H9 (cell line): Measurements from ENCODE around the gene GALNT12. TPM values are rescaled to one million over a fixed set of nuclear protein-coding genes. Genes with fewer than 3 reads are reported as not detected.

Experiments used
- DNase-seq: peaks from one replicate; pipeline ENCODE4 v3.0.0-alpha.2; 2017
- H2AFZ ChIP-seq: one replicate; pipeline ENCODE4 v1.6.1; 2013; ENCODE audit warnings: mild to moderate bottlenecking, low read length, control low read depth, moderate library complexity
- H2AK5ac ChIP-seq: 2 replicates; pipeline ENCODE4 v1.6.1; 2013; ENCODE audit warnings: low read length, control low read depth, mixed read lengths; ENCODE audit not compliant: insufficient read length
- H2BK120ac ChIP-seq: one replicate; pipeline ENCODE4 v1.6.1; 2013; ENCODE audit warnings: low read depth, mild to moderate bottlenecking, low read length, control low read depth, inconsistent platforms; ENCODE audit not compliant: poor library complexity, severe bottlenecking
- H2BK12ac ChIP-seq: 2 replicates; pipeline ENCODE4 v1.6.1; 2013; ENCODE audit warnings: low read length, control low read depth, mixed read lengths, low read depth; ENCODE audit not compliant: insufficient read length
- H2BK15ac ChIP-seq: 2 replicates; pipeline ENCODE4 v1.6.1; 2013; ENCODE audit warnings: low read depth, low read length, control low read depth
- H2BK20ac ChIP-seq: one replicate; pipeline ENCODE4 v1.6.1; 2013; ENCODE audit warnings: low read depth, mild to moderate bottlenecking, low read length, control low read depth, inconsistent platforms; ENCODE audit not compliant: poor library complexity, severe bottlenecking
- H2BK5ac ChIP-seq: 2 replicates; pipeline ENCODE4 v1.6.1; 2013; ENCODE audit warnings: low read length, control low read depth, mixed read lengths; ENCODE audit not compliant: insufficient read length
- H3K14ac ChIP-seq: 2 replicates; pipeline ENCODE4 v1.6.1; 2013; ENCODE audit warnings: low read length, control low read depth; ENCODE audit not compliant: insufficient read depth
- H3K18ac ChIP-seq: 2 replicates; pipeline ENCODE4 v1.6.1; 2013; ENCODE audit warnings: low read depth, mild to moderate bottlenecking, mixed read lengths, low read length, control low read depth; ENCODE audit not compliant: insufficient read length
- H3K23ac ChIP-seq: 2 replicates; pipeline ENCODE4 v1.6.1; 2013; ENCODE audit warnings: low read length, control low read depth, mixed read lengths, low read depth; ENCODE audit not compliant: insufficient read length
- H3K23me2 ChIP-seq: 2 replicates; pipeline ENCODE4 v1.6.1; 2013; ENCODE audit warnings: low read depth, mild to moderate bottlenecking, mixed read lengths, low read length, control low read depth; ENCODE audit not compliant: insufficient read length, poor library complexity, severe bottlenecking
- H3K27ac ChIP-seq: 2 replicates; pipeline ENCODE4 v1.5.1; 2013; ENCODE audit warnings: low read length, control low read depth, mixed read lengths, low read depth; ENCODE audit not compliant: insufficient read length
- H3K27me3 ChIP-seq: 2 replicates; pipeline ENCODE4 v1.6.1; 2013; ENCODE audit warnings: low read length, control low read depth, inconsistent platforms; ENCODE audit not compliant: insufficient read depth
- H3K4ac ChIP-seq: 2 replicates; pipeline ENCODE4 v1.6.1; 2013; ENCODE audit warnings: low read depth, mild to moderate bottlenecking, control low read depth, inconsistent platforms, low read length, moderate library complexity
- H3K4me1 ChIP-seq: 2 replicates; pipeline ENCODE4 v1.6.1; 2013; ENCODE audit warnings: low read length, control low read depth, inconsistent platforms; ENCODE audit not compliant: insufficient read depth
- H3K4me2 ChIP-seq: 2 replicates; pipeline ENCODE4 v1.6.1; 2013; ENCODE audit warnings: low read length, control low read depth, mixed read lengths; ENCODE audit not compliant: insufficient read length, insufficient read depth
- H3K56ac ChIP-seq: 2 replicates; pipeline ENCODE4 v1.6.1; 2013; ENCODE audit warnings: low read depth, mild to moderate bottlenecking, mixed read lengths, low read length, control low read depth; ENCODE audit not compliant: insufficient read length
- H3K79me1 ChIP-seq: 2 replicates; pipeline ENCODE4 v1.6.1; 2013; ENCODE audit warnings: low read depth, mild to moderate bottlenecking, moderate library complexity, low read length, control low read depth, inconsistent platforms; ENCODE audit not compliant: insufficient read depth, poor library complexity, severe bottlenecking
- H3K79me2 ChIP-seq: 2 replicates; pipeline ENCODE4 v1.6.1; 2013; ENCODE audit warnings: low read length, control low read depth, inconsistent platforms; ENCODE audit not compliant: insufficient read depth
- H3K9ac ChIP-seq: 2 replicates; pipeline ENCODE4 v1.6.1; 2013; ENCODE audit warnings: low read length, control low read depth, mixed read lengths; ENCODE audit not compliant: insufficient read length; ENCODE audit errors: extremely low read depth
- H3K9me3 ChIP-seq: one replicate; pipeline ENCODE4 v1.6.1; 2013; ENCODE audit warnings: low read depth, low read length, inconsistent platforms; ENCODE audit not compliant: control insufficient read depth
- H3T11ph ChIP-seq: one replicate; pipeline ENCODE4 v1.6.1; 2013; ENCODE audit warnings: mild to moderate bottlenecking, low read length, control low read depth, inconsistent platforms
- H4K20me1 ChIP-seq: one replicate; pipeline ENCODE4 v1.6.1; 2013; ENCODE audit not compliant: control insufficient read depth, insufficient read length, insufficient read depth
- H4K5ac ChIP-seq: 2 replicates; pipeline ENCODE4 v1.6.1; 2013; ENCODE audit warnings: low read depth, mild to moderate bottlenecking, mixed read lengths, low read length, control low read depth; ENCODE audit not compliant: insufficient read length
- H4K8ac ChIP-seq: replicated peaks from 2 replicates; pipeline ENCODE4 v1.6.1; 2013; ENCODE audit warnings: low read length, control low read depth, mixed read lengths, low read depth; ENCODE audit not compliant: insufficient read length
- H4K91ac ChIP-seq: 2 replicates; pipeline ENCODE4 v1.6.1; 2013; ENCODE audit warnings: low read depth, mild to moderate bottlenecking, moderate library complexity, mixed read lengths, low read length, control low read depth; ENCODE audit not compliant: insufficient read length
- H3K27ac Mint-ChIP-seq, 3 experiments: 2 replicates in 2 of 3; 3 replicates in 1 of 3; pipeline ENCODE4 v1.8.0; 2020 to 2021; ENCODE audit warnings: mixed read lengths in 3 of 3, mild to moderate bottlenecking in 1 of 3, moderate library complexity in 1 of 3
- H3K27me3 Mint-ChIP-seq: 2 replicates; pipeline ENCODE4 v1.8.0; 2021; ENCODE audit warnings: low read depth, mild to moderate bottlenecking, moderate library complexity, mixed read lengths
- H3K36me3 Mint-ChIP-seq, 3 experiments: 2 replicates in 2 of 3; 3 replicates in 1 of 3; pipeline ENCODE4 v1.8.0; 2020 to 2021; ENCODE audit warnings: low read depth in 3 of 3, mixed read lengths in 3 of 3; ENCODE audit not compliant: insufficient read depth in 1 of 3
- H3K4me1 Mint-ChIP-seq, 2 experiments: 2 replicates each; pipeline ENCODE4 v1.8.0; 2020; ENCODE audit warnings: mixed read lengths in 2 of 2
- H3K4me3 Mint-ChIP-seq, 2 experiments: 2 replicates in 1 of 2; 3 replicates in 1 of 2; pipeline ENCODE4 v1.8.0; 2020 to 2021; ENCODE audit warnings: mild to moderate bottlenecking in 2 of 2, mixed read lengths in 2 of 2, moderate library complexity in 1 of 2
- H3K9me3 Mint-ChIP-seq, 2 experiments: 2 replicates in 1 of 2; 3 replicates in 1 of 2; pipeline ENCODE4 v1.8.0; 2020; ENCODE audit warnings: mild to moderate bottlenecking in 2 of 2, mixed read lengths in 2 of 2, moderate library complexity in 1 of 2
- WGBS: extraction: QIAGEN DNeasy Blood & Tissue Kit; methylation state at CpG from one replicate; pipeline ENCODE4 v1.1.7; 2013; ENCODE audit warnings: missing lambda C conversion rate, low lambda C conversion rate, mixed read lengths; ENCODE audit not compliant: insufficient read length; ENCODE audit errors: extremely low coverage; 5-methylcytosine and 5-hydroxymethylcytosine counted together
- total RNA-seq: library from RNA; stranded (reverse); gene quantifications from 2 replicates; pipeline ENCODE4 v1.2.1, GENCODE V29; 2021
- TF ChIP-seq, protein P1 (sequence below): fragments of 200-600 bp; sonication (generic); conservative IDR thresholded peaks from 3 replicates; pipeline ENCODE4 v1.8.0; 2021; ENCODE audit warnings: antibody characterized with exemption, mild to moderate bottlenecking

The GALNT12 gene
- total RNA-seq, 1 experiment from 2014 or later, result 18.0 TPM

GRCh38 chr9:98890256-98890655 lies 82.8 kb downstream of the GALNT12 start:
- Histone ChIP-seq H3K23ac (no peak overlapping the region), H3K79me2 (no peaks in the 10 kb centered on the region), H2BK20ac (no peak overlapping the region), H4K8ac (no peak overlapping the region), H3K56ac (no peak overlapping the region), H4K91ac (no peak overlapping the region), H2BK120ac (no peak overlapping the region), H3K9ac (no peak overlapping the region), H2AK5ac (no peak overlapping the region), H3K4ac (no peak overlapping the region), H2BK5ac (no peak overlapping the region), H3K14ac (no peak overlapping the region), H3K9me3 (no peaks in the 10 kb centered on the region), H3K27ac (no peak overlapping the region), H3K4me2 (no peak overlapping the region), H3K4me1 (no peaks in the 10 kb centered on the region), H3K18ac (no peak overlapping the region), H4K5ac (no peak overlapping the region), H3K79me1 (no peaks in the 10 kb centered on the region), H2AFZ (no peak overlapping the region), H3K23me2 (no peaks in the 10 kb centered on the region), H3T11ph (no peak overlapping the region), H2BK12ac (no peak overlapping the region), H3K27me3 (no peaks in the 10 kb centered on the region), H2BK15ac (no peak overlapping the region), H4K20me1 (no peaks in the 10 kb centered on the region)
- TF ChIP-seq, protein P1, sequence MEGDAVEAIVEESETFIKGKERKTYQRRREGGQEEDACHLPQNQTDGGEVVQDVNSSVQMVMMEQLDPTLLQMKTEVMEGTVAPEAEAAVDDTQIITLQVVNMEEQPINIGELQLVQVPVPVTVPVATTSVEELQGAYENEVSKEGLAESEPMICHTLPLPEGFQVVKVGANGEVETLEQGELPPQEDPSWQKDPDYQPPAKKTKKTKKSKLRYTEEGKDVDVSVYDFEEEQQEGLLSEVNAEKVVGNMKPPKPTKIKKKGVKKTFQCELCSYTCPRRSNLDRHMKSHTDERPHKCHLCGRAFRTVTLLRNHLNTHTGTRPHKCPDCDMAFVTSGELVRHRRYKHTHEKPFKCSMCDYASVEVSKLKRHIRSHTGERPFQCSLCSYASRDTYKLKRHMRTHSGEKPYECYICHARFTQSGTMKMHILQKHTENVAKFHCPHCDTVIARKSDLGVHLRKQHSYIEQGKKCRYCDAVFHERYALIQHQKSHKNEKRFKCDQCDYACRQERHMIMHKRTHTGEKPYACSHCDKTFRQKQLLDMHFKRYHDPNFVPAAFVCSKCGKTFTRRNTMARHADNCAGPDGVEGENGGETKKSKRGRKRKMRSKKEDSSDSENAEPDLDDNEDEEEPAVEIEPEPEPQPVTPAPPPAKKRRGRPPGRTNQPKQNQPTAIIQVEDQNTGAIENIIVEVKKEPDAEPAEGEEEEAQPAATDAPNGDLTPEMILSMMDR, result no peak
- no peak overlapping the region for H3K27ac Mint-ChIP-seq
- no CpG with 5 or more reads among the region's 7 CpGs for WGBS
- no peaks in the 10 kb centered on the region; a peak in 1 of 5 replicates for H3K9me3 Mint-ChIP-seq
- H3K27me3 Mint-ChIP-seq, result no peaks in the 10 kb centered on the region; the same call in 1 of the 2 replicates
- no peak overlapping the region for H3K4me3 Mint-ChIP-seq
- H3K4me1 Mint-ChIP-seq, result no peaks in the 10 kb centered on the region
- DNase-seq, result no peak
- no peaks in the 10 kb centered on the region for H3K36me3 Mint-ChIP-seq
